WI38 (cell line): ENCODE data around the gene FASN.

Experiments used
- H3K4me3 ChIP-seq: 2 replicates; pipeline ENCODE4 v1.5.1; 2011; ENCODE audit warnings: low read depth, mild to moderate bottlenecking, control low read depth, low read length
- TF ChIP-seq, protein P1 (sequence below): IDR thresholded peaks from 2 replicates; pipeline ENCODE4 v1.5.1; 2012; ENCODE audit warnings: low read depth, mild to moderate bottlenecking, control low read depth, low read length

Gene FASN

DNA sequence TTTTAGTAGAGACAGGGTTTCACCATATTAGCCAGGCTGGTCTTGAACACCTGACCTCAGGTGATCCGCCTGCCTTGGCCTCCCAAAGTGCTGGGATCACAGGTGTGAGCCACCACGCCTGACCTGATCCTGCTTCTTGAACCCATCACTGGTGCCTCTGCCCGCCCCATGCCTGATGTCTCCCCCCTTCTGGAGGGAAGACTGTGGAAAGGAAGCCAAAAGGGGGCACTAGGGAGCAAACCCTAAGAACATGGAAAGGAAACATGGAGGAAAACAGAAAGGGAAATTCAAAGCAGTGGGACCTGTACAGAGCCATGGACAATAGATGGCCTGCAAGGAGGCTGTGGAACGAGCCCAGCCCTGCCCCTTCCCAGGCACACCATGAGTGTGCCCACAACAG, 31.1 kb upstream of the FASN start:
- H3K4me3 ChIP-seq = no peak overlapping the region
- TF ChIP-seq, protein P1, sequence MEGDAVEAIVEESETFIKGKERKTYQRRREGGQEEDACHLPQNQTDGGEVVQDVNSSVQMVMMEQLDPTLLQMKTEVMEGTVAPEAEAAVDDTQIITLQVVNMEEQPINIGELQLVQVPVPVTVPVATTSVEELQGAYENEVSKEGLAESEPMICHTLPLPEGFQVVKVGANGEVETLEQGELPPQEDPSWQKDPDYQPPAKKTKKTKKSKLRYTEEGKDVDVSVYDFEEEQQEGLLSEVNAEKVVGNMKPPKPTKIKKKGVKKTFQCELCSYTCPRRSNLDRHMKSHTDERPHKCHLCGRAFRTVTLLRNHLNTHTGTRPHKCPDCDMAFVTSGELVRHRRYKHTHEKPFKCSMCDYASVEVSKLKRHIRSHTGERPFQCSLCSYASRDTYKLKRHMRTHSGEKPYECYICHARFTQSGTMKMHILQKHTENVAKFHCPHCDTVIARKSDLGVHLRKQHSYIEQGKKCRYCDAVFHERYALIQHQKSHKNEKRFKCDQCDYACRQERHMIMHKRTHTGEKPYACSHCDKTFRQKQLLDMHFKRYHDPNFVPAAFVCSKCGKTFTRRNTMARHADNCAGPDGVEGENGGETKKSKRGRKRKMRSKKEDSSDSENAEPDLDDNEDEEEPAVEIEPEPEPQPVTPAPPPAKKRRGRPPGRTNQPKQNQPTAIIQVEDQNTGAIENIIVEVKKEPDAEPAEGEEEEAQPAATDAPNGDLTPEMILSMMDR = no peak

DNA sequence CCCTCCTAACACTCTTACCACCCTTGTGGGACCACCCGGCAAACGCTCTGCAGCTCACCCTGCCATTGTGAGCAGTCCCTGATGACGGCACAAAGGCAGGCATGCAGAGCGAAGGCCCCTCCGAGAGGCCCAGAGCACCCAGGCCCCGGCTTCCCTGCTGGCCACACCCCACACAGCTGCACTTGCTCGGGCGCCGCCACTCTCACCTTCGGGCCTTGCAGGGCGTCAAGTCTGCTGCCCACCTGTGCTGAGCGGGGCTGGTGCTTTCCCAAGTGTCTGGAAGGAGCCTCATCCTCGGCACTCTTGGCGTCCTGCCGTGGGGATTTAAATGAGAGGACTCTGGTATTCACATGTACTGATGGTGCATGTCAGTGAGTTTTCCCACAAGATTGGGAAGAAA, 30.3 kb upstream of the FASN start:
- TF ChIP-seq, protein P1 = no peak
- no peak overlapping the region for H3K4me3 ChIP-seq

DNA sequence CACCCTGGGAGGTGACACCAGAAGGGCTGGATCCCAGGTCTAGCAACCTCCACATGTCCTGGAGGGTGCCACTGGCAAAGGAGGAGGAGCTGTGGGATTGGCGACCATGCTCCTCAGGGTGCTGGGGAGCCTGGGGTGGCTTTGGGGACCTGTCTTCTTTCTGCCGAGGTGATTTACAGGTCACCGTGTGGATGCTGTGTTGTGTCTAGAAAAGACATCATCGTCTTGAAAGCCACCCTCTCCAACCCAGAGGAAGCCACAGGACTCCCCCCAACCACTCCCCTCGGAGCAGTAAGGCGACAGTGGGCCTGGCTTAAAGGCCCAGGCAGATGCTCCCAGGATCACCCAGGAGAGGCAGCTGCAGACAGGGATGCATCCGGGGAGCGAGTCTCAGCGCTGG, 29.7 kb upstream of the FASN start:
- TF ChIP-seq, protein P1 = no peak

DNA sequence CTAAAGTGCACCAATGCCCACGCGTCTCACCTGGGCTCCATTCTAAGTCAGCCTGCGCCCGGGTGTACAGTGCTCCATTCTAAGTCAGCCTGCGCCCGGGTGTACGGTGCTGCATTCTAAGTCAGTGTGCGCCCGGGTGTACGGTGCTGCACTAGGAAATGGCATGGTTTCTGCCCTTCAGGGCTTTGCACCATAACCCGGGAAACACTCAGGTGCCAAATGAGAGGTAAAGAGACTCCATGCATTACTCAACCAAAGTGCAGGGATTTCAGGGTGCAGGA, 29.2 kb upstream of the FASN start:
- no peak overlapping the region for H3K4me3 ChIP-seq
- TF ChIP-seq, protein P1 = no peak

More for the DNA sequence above, 29.7 kb upstream of the FASN start:
- H3K4me3 ChIP-seq = no peak overlapping the region

DNA sequence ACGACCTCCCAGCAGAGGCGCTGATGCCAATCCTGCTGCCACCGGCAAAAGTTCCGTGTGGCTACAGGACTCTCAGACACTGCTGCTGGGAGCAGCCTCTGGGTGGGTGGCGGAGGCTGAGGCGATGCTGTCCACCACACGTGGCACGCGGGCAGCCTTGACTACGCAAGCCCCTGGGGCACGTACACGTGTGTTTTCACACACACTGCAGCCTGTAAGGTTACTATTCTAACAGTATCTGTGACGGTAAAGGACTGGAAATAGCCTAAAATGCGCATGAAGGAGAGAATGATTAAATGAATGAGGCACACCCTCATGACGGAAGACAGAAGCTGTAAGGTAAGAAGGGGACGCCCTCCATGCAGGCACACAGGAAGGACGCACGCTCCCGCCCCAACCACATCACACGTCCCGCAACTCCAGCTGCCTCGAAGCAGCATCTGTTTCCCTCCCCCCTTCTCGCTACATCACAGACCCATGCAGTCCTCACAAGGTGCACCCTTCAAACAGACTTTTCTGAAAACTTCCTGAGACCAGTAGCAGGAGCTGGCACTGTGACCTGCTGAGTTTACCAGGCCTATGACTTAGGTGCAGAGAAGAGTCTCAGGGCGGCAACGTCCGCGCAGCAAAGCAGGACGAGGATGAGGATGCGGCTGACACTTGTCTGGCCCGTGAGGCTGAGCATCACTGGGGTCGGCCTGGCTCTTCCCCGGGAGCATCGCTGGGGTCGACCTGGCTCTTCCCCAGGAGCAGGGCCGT, 28.7 kb upstream of the FASN start:
- TF ChIP-seq, protein P1 = no peak
- no peak overlapping the region for H3K4me3 ChIP-seq

DNA sequence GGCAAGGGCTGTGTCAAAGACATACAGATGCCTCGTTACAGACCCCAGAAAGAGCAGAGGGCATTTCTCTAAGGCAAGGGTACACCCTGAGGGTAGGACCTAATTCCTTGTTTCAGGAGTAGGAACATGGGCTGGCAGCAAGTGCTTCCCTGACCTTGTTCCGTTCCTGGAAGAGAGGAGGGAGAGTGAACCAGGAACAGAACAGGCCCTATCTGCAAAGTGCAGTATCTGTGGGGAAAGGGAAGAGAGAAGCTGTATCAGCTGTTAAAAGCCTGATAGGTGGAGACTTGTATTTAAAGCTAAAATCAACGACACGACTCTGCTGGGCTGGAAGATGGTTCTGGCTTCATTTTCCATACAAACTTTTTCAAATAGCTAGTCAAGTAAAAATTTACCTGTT, 26.1 kb upstream of the FASN start:
- H3K4me3 ChIP-seq = no peak overlapping the region
- TF ChIP-seq, protein P1 = no peak

DNA sequence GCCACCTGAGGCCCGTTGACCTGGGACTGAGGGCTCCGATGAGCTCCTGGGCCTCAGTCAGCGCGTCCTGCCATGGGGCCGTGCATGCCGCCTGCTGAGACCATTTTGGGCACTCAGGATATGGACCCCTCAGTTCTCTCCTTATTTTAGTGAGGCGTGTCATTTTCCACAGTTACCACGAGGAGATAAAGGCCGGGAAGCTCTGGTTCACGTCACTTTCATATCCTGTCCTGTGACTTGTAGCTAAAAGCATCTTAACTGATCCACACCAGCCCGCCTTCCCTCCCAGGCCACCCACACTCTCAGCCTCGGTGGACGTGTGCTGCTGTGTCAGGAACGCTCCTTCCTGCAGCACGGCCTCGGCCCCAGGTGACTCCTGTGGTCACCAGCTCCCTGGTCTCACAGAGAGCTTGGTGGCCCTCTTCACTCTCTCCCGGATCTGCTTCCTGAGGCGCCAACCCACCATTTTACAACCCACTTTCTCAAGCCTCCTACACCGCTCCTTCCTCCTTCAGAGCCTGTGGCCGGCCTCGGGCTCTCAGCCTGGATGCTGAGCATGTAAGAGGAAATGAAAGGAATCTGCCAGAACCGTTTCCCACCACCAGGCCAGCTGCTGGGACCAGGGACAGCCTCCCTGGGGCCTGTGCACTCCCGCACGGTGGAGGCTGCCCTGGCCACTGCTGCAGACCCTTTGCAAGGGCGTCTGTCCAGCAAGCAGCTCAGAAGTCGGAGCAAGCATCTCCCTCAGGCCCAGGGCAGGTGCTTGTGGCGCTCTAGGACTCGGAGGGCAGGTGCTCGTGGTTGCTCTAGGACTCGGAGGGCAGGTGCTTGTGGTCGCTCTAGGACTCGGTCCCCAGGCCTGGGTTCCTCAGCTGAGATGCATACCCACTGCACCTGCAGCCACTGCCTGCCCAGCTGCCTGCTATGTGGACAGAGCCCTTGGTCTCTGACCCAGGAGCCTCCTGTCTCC, 23.9 kb upstream of the FASN start:
- TF ChIP-seq, protein P1 = no peak
- no peak overlapping the region for H3K4me3 ChIP-seq
